HCT116 (cell line): ENCODE measurements around the gene MRPL39. TPM values are rescaled to one million over a fixed set of nuclear protein-coding genes. Genes with fewer than 3 reads are reported as not detected.
"Not testable (repeated sequence)": the region's sequence is repeated elsewhere in the genome, so short reads cannot be mapped to it uniquely, and the experiment has no call there.

ENCODE experiments used
- ATAC-seq: fragments of 200-7000 bp; cut with Tn5 transposase; 2 replicates; pipeline ENCODE4 v1.9.1; 2020; ENCODE audit warnings: mild to moderate bottlenecking, moderate library complexity
- BruUV-seq: library from RNA; stranded (reverse); fragments of 400-500 nt; replicated peaks from 2 replicates; lab custom pipeline; 2021; lab: Mats Ljungman, UMichigan
- CTCF ChIA-PET: fragments of 300-600 bp; sonication (Branson Sonifier 250); formaldehyde crosslinking; loops from one replicate; lab custom pipeline; 2021; ENCODE audit warnings: antibody characterized with exemption; lab: Charles Lee
- POLR2A ChIA-PET: fragments of 300-600, 350-600 bp; sonication (Branson Sonifier 250); formaldehyde crosslinking; loops from one replicate; lab custom pipeline; 2021; ENCODE audit warnings: antibody characterized with exemption; lab: Charles Lee
- RAD21 ChIA-PET, 2 experiments: fragments of 300-600 bp; sonication (Branson Sonifier 250); formaldehyde crosslinking; loops; one replicate each; lab custom pipeline; 2023; ENCODE audit warnings: low total read pairs in 2 of 2; ENCODE audit not compliant: uncharacterized antibody in 2 of 2, unreplicated experiment in 2 of 2, low non-redundant PET in 1 of 2; lab: Charles Lee
- DNase-seq: peaks from one replicate; pipeline ENCODE4 v3.0.0-alpha.2; 2010; ENCODE audit warnings: low read depth, low spot score
- H2AFZ ChIP-seq: fragments of 200-600 bp; shearing (Covaris generic), sonication (generic); 2 replicates; pipeline ENCODE4 v1.6.1; 2017; ENCODE audit warnings: low read depth, mixed run types, mixed read lengths, antibody characterized with exemption, low read length; ENCODE audit not compliant: poor library complexity, severe bottlenecking
- H3K27ac ChIP-seq: 2 replicates; pipeline ENCODE4 v1.5.1; 2012; ENCODE audit warnings: low read depth, low read length
- H3K27me3 ChIP-seq: fragments of 200-600 bp; sonication (generic); 2 replicates; pipeline ENCODE4 v1.6.1; 2016; ENCODE audit warnings: mixed run types, low read length, mixed read lengths; ENCODE audit not compliant: insufficient read depth
- H3K36me3 ChIP-seq, 2 experiments: fragments of 200-500 bp in 1 of 2; fragments of 200-600 bp in 1 of 2; sonication (Bioruptor generic) in 1 of 2; sonication (generic) in 1 of 2; 2 replicates each; pipeline versions ENCODE4 v1.5.1 to v1.6.1; 2014 to 2016; ENCODE audit warnings: low read length in 2 of 2, inconsistent platforms in 1 of 2, mixed read lengths in 1 of 2, mixed run types in 1 of 2; ENCODE audit not compliant: insufficient read depth in 2 of 2, control insufficient read depth in 1 of 2
- H3K4me1 ChIP-seq, 2 experiments: fragments of 200-600 bp in 1 of 2; sonication (generic) in 1 of 2; 2 replicates each; pipeline versions ENCODE4 v1.5.1 to v1.6.1; 2012 to 2017; ENCODE audit warnings: low read length in 2 of 2, inconsistent platforms in 1 of 2, mild to moderate bottlenecking in 1 of 2, mixed read lengths in 1 of 2, mixed run types in 1 of 2, moderate library complexity in 1 of 2; ENCODE audit not compliant: insufficient read depth in 2 of 2, control insufficient read depth in 1 of 2
- H3K4me2 ChIP-seq: fragments of 200-600 bp; sonication (generic); 2 replicates; pipeline ENCODE4 v1.6.1; 2017; ENCODE audit warnings: mixed run types, low read length, mixed read lengths
- H3K4me3 ChIP-seq, 2 experiments: fragments of 200-600 bp in 1 of 2; sonication (generic) in 1 of 2; replicated peaks in 1 of 2; 2 replicates each; pipeline ENCODE4 v1.5.1; 2011 to 2016; ENCODE audit warnings: low read length in 2 of 2, control low read depth in 1 of 2, low read depth in 1 of 2, mild to moderate bottlenecking in 1 of 2, mixed read lengths in 1 of 2, mixed run types in 1 of 2
- H3K79me2 ChIP-seq: fragments of 200-600 bp; sonication (generic); 2 replicates; pipeline ENCODE4 v1.6.1; 2017; ENCODE audit warnings: mild to moderate bottlenecking, mixed run types, low read length, moderate library complexity, mixed read lengths; ENCODE audit not compliant: insufficient read depth
- H3K9ac ChIP-seq: fragments of 200-600 bp; sonication (generic); 2 replicates; pipeline ENCODE4 v1.6.1; 2016; ENCODE audit warnings: low read length, mixed read lengths
- H3K9me2 ChIP-seq: fragments of 200-600 bp; sonication (generic), shearing (Covaris generic); 2 replicates; pipeline ENCODE4 v1.6.1; 2017; ENCODE audit warnings: mixed run types, mild to moderate bottlenecking, moderate library complexity; ENCODE audit not compliant: insufficient read depth
- H3K9me3 ChIP-seq, 2 experiments: fragments of 200-500 bp in 1 of 2; fragments of 200-600 bp in 1 of 2; sonication (Bioruptor generic) in 1 of 2; sonication (generic) in 1 of 2; 2 replicates each; pipeline ENCODE4 v1.6.1; 2014 to 2017; ENCODE audit warnings: low read length in 2 of 2, mixed read lengths in 2 of 2, inconsistent platforms in 1 of 2, low read depth in 1 of 2, mild to moderate bottlenecking in 1 of 2, mixed run types in 1 of 2, moderate library complexity in 1 of 2; ENCODE audit not compliant: control insufficient read depth in 1 of 2, insufficient read depth in 1 of 2
- H4K20me1 ChIP-seq: fragments of 200-600 bp; sonication (generic), shearing (Covaris generic); 2 replicates; pipeline ENCODE4 v1.6.1; 2017; ENCODE audit warnings: mixed run types, mild to moderate bottlenecking, moderate library complexity; ENCODE audit not compliant: insufficient read depth
- CBX3 ChIP-seq: IDR thresholded peaks from 2 replicates; pipeline ENCODE4 v1.6.1; 2012; ENCODE audit warnings: low read depth
- CTCF ChIP-seq, 3 experiments: fragments of 200-600 bp in 1 of 3; sonication (generic) in 1 of 3; IDR thresholded peaks in 2 of 3; conservative IDR thresholded peaks in 1 of 3; 2 replicates each; pipeline ENCODE4 v1.5.1; 2012 to 2017; ENCODE audit warnings: low read depth in 2 of 3, low read length in 2 of 3, antibody characterized with exemption in 1 of 3, borderline replicate concordance in 1 of 3, control low read depth in 1 of 3, mild to moderate bottlenecking in 1 of 3, mixed read lengths in 1 of 3, mixed run types in 1 of 3, moderate library complexity in 1 of 3; ENCODE audit not compliant: insufficient read depth in 1 of 3
- EGR1 ChIP-seq: IDR thresholded peaks from 2 replicates; pipeline ENCODE4 v1.6.1; 2012; ENCODE audit warnings: low read depth
- EZH2phosphoT487 ChIP-seq: fragments of 200-600 bp; IDR thresholded peaks from 2 replicates; pipeline ENCODE4 v1.6.1; 2018; ENCODE audit warnings: antibody characterized with exemption, borderline replicate concordance
- JUND ChIP-seq: IDR thresholded peaks from 2 replicates; pipeline ENCODE4 v1.6.1; 2012
- MAX ChIP-seq: IDR thresholded peaks from 2 replicates; pipeline ENCODE4 v1.6.1; 2012
- POLR2A ChIP-seq: IDR thresholded peaks from 2 replicates; pipeline ENCODE4 v1.7.0; 2011; ENCODE audit warnings: borderline replicate concordance; ENCODE audit not compliant: insufficient read depth, insufficient read length; ENCODE audit errors: extremely low read depth
- POLR2AphosphoS5 ChIP-seq: IDR thresholded peaks from 2 replicates; pipeline ENCODE4 v1.6.1; 2011; ENCODE audit warnings: mild to moderate bottlenecking, low read depth, low read length, moderate library complexity
- RAD21 ChIP-seq: IDR thresholded peaks from 2 replicates; pipeline ENCODE4 v1.6.1; 2012; ENCODE audit warnings: low read depth, mild to moderate bottlenecking
- REST ChIP-seq: IDR thresholded peaks from 2 replicates; pipeline ENCODE4 v1.6.1; 2012; ENCODE audit warnings: low read depth
- SIN3A ChIP-seq: IDR thresholded peaks from 2 replicates; pipeline ENCODE4 v1.6.1; 2012; ENCODE audit warnings: low read depth
- SRF ChIP-seq: IDR thresholded peaks from 2 replicates; pipeline ENCODE4 v1.6.1; 2012; ENCODE audit warnings: low read depth
- ZNF274 ChIP-seq: fragments of 200-500 bp; sonication (Bioruptor generic); IDR thresholded peaks from 2 replicates; pipeline ENCODE4 v1.6.1; 2014; ENCODE audit warnings: mild to moderate bottlenecking, low read depth, low read length, inconsistent platforms
- intact Hi-C: fragments of 100-400 bp; cut with micrococcal nuclease; formaldehyde crosslinking; loops from 2 replicates; pipeline ENCODE4 v1.10.0; 2022
- total RNA-seq: library from RNA; stranded (reverse); gene quantifications from one replicate; pipeline ENCODE4 v1.2.1, GENCODE V29; 2021; ENCODE audit not compliant: unreplicated experiment

MRPL39 gene
- total RNA-seq, 1 experiment from 2014 or later: 41.1 TPM

DNA sequence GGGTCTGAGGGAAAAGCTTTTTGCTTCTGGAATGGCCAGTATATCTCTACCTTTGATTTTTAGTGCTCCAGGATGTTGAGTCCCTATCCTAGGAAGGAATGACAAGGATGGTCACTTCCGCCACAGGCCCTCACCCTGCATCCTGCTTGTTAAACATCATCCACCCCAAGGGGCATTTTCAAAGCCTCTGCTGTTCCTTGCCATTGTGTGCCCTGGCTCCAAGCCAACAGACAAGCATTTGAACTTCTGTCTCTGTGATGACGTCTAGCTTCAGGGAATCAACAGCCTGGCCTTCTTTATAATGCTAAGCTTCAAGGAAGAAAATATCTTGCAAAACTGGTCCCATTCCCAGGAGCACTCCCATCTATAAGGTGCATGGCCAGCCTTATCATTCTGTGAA, 19.5 kb upstream of the MRPL39 start (continued):
- TF ChIP-seq ZNF274 (no peak), POLR2A (no peak), JUND (no peak), CBX3 (no peak), SRF (no peak), RAD21 (no peak), EZH2phosphoT487 (no peak), EGR1 (no peak)

DNA sequence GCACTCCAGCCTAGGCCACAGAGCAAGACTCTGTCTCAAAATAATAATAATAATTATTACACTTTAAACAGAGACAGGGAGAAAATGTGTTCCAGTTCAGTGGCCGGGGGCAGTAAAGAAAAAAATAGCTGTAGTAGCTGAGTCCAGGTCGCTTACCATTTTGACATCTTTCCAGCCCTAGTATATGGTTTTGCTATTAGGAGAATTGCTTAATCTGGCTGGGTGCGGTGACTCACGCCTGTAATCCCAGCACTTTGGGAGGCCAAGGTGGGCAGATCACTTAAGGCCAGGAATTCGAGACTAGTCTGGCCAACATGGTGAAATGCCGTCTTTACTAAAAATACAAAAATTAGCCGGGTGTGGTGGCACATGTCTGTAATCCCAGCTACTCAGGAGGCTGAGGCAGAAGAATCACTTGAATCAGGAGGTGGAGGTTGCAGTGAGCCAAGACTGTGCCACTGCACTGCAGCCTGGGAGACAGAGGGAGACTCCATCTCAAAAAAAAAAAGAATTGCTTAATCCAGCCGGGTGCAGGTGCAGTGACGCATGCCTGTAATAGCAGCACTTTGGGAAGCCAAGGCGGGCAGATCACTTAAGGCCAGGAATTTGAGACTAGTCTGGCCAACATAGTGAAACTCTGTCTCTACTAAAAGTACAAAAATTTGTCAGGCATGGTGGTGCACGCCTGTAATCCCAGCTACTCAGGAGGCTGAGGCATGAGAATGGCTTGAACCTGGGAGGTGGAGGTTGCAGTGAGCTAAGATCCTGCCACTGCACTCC, 18.7 kb upstream of the MRPL39 start:
- H3K4me3 ChIP-seq, H3K4me1 ChIP-seq, H3K4me2 ChIP-seq, POLR2A ChIA-PET, H4K20me1 ChIP-seq, intact Hi-C loops, H3K9me3 ChIP-seq, ATAC-seq, H3K79me2 ChIP-seq, DNase-seq, CTCF ChIA-PET, H3K9ac ChIP-seq, H3K9me2 ChIP-seq, BruUV-seq, RAD21 ChIA-PET, H3K27ac ChIP-seq, H3K27me3 ChIP-seq, H3K36me3 ChIP-seq, H2AFZ ChIP-seq: not testable (repeated sequence)

DNA sequence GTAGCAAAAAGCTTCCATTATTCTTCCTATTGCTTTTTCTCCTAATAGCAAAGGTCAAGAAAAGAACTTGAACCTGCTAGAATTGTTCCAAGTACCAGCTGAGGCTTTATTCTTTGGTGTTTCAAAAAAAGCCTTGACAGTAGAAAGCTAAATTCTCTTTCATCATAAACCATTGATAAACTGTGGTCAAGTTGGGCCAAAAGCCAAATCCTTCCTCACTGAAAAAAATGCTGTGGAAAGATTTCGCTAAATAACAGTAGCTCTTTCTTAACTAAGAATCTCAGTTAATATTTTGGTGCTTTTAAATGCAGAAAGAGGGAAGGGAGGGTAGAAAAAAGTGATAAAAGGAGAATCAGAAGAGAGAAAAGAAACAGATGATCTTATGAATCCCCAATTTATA, 17.8 kb upstream of the MRPL39 start:
- no peaks in the 10 kb centered on the region for H3K79me2 ChIP-seq
- POLR2A ChIA-PET: no interaction called here
- no peak for ATAC-seq
- no peak overlapping the region for H3K9ac ChIP-seq
- intact Hi-C loops: no loop called here
- no peak for DNase-seq
- RAD21 ChIA-PET: no interaction called here
- no peak overlapping the region for H3K4me3 ChIP-seq
- CTCF ChIA-PET: no interaction called here
- H3K4me1 ChIP-seq: no peaks in the 10 kb centered on the region
- no peaks in the 10 kb centered on the region for H3K36me3 ChIP-seq
- no peak overlapping the region for H2AFZ ChIP-seq
- BruUV-seq: no TSS peak
- H3K9me2 ChIP-seq: no peaks in the 10 kb centered on the region
- no peaks in the 10 kb centered on the region for H3K9me3 ChIP-seq
- no peak overlapping the region for H3K4me2 ChIP-seq
- TF ChIP-seq MAX: no peak
- TF ChIP-seq SIN3A: no peak
- TF ChIP-seq REST: no peak
- no peak for TF ChIP-seq POLR2AphosphoS5
- no peak for TF ChIP-seq CBX3
- no peak for TF ChIP-seq CTCF (IDR thresholded peaks at IDR 0.05 in 2 of 3, conservative IDR thresholded peaks at IDR 0.05 in 1 of 3; ENCODE audit: borderline replicate concordance in 1 of 3, insufficient read depth in 1 of 3, low read depth in 2 of 3, low read length in 2 of 3)
- no peaks in the 10 kb centered on the region for H3K27me3 ChIP-seq
- H4K20me1 ChIP-seq: no peaks in the 10 kb centered on the region
- H3K27ac ChIP-seq: no peak overlapping the region
